Measurements from ENCODE around the gene KCNIP3.

Gene KCNIP3

DNA sequence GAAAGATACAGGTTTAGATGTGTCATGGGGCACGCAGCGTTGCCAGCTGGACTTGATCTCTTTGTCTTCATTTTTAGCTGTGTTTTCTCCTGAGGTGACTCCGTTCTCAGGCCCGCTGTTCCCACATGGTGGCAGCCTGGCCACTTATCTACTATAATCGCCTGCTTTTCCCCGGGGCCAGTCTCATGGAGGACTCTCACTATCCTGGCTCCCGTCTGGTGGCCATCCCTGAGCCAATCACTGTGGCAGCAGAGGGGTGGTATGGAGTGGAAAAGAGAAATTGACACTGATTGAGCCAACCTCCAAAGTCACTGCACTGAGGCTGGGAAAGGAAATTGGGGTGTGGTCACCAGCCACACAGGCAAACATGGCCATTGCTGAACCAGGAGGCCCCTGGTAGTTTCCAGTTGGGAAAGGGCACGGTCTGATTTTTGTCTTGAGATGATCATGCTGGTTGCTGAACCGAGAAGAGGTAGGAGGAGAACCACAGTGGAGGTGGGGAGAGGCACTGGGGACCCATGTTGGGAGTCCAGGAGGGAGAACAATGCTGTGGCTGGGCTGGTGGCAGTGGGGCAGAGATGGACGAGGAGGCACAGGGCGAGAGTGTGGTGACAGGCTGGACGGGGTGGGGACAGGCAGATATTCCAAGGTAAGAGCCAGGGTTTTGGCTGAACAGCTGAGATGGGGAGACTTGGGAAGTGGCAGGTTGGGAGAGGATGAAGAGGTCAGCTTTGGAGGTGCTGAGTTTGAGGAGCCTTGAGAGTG, 45.6 kb downstream of the KCNIP3 start:
- ATAC-seq = no peak
- no peak for TF ChIP-seq ESRRG (CRISPR knock-in tag; IDR thresholded peaks at IDR 0.05)
- TF ChIP-seq CSDC2 (CRISPR knock-in tag; IDR thresholded peaks at IDR 0.05) = no peak
- TF ChIP-seq ZFP3 (CRISPR knock-in tag; IDR thresholded peaks at IDR 0.05) = no peak
- no peak for TF ChIP-seq GLIS3 (CRISPR knock-in tag; IDR thresholded peaks at IDR 0.05)

DNA sequence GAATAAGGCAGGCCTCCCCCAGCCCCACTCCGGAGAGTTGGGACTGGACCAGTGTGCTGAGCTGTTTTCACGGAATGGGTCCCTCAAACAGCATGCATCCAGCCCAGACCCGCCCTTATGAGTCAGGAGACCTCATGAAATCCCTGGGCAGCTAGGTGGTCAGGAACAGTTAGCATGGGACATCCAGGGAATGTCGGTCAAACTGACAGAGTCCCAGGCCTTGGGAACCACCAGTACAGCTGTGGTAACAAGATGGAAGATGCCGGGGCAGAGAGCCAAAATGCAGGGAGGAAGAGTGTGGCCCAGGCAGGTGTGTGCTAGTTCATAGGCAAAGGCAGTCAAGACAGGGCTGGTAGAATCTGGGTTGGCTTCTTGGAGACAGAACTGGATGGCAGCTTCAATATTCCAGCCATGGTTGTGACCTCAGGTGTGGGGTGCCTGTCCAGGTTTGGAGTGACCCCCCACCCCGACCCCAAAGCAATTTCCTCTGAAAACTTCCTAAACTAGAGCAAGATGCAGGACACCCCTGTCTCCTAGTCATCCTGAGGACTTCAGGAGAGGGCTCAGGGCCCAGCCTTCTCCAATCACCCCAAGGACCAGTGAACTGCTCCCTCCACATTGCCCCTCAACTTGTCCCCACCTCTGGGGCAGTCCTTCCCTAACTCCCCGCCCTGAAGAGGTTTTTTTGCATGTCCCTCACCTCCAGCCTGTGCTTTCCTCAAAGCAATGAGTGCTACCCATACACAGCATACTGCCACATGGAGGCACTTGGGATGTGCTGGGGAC, 46.5 kb downstream of the KCNIP3 start:
- ATAC-seq = no peak
- no peak for TF ChIP-seq ZFP3 (CRISPR knock-in tag; IDR thresholded peaks at IDR 0.05)
- TF ChIP-seq SNAI2 (CRISPR knock-in tag; IDR thresholded peaks at IDR 0.05) = no peak
- TF ChIP-seq BACH2 (CRISPR knock-in tag; IDR thresholded peaks at IDR 0.05; ENCODE audit: borderline replicate concordance) = no peak
- no peak for TF ChIP-seq TOX (CRISPR knock-in tag; IDR thresholded peaks at IDR 0.05; ENCODE audit: borderline replicate concordance)
- no peak for TF ChIP-seq PPARA (CRISPR knock-in tag; IDR thresholded peaks at IDR 0.05; ENCODE audit: borderline replicate concordance)
- TF ChIP-seq CSDC2 (CRISPR knock-in tag; IDR thresholded peaks at IDR 0.05) = no peak
- TF ChIP-seq ARNTL (CRISPR knock-in tag; IDR thresholded peaks at IDR 0.05; ENCODE audit: borderline replicate concordance, low read depth) = no peak
- TF ChIP-seq ZC3H10 (CRISPR knock-in tag; IDR thresholded peaks at IDR 0.05) = no peak
- no peak for TF ChIP-seq ZFP30 (CRISPR knock-in tag; IDR thresholded peaks at IDR 0.05)
- TF ChIP-seq, protein P1, sequence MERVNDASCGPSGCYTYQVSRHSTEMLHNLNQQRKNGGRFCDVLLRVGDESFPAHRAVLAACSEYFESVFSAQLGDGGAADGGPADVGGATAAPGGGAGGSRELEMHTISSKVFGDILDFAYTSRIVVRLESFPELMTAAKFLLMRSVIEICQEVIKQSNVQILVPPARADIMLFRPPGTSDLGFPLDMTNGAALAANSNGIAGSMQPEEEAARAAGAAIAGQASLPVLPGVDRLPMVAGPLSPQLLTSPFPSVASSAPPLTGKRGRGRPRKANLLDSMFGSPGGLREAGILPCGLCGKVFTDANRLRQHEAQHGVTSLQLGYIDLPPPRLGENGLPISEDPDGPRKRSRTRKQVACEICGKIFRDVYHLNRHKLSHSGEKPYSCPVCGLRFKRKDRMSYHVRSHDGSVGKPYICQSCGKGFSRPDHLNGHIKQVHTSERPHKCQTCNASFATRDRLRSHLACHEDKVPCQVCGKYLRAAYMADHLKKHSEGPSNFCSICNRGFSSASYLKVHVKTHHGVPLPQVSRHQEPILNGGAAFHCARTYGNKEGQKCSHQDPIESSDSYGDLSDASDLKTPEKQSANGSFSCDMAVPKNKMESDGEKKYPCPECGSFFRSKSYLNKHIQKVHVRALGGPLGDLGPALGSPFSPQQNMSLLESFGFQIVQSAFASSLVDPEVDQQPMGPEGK (CRISPR knock-in tag; IDR thresholded peaks at IDR 0.05; ENCODE audit: borderline replicate concordance) = no peak
- TF ChIP-seq, protein P2, sequence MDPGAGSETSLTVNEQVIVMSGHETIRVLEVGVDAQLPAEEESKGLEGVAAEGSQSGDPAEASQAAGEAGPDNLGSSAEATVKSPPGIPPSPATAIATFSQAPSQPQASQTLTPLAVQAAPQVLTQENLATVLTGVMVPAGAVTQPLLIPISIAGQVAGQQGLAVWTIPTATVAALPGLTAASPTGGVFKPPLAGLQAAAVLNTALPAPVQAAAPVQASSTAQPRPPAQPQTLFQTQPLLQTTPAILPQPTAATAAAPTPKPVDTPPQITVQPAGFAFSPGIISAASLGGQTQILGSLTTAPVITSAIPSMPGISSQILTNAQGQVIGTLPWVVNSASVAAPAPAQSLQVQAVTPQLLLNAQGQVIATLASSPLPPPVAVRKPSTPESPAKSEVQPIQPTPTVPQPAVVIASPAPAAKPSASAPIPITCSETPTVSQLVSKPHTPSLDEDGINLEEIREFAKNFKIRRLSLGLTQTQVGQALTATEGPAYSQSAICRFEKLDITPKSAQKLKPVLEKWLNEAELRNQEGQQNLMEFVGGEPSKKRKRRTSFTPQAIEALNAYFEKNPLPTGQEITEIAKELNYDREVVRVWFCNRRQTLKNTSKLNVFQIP (CRISPR knock-in tag; IDR thresholded peaks at IDR 0.05; ENCODE audit: borderline replicate concordance, low read depth) = no peak
- TF ChIP-seq GLIS3 (CRISPR knock-in tag; IDR thresholded peaks at IDR 0.05) = no peak
- TF ChIP-seq OSR1 (CRISPR knock-in tag; IDR thresholded peaks at IDR 0.05) = no peak

DNA sequence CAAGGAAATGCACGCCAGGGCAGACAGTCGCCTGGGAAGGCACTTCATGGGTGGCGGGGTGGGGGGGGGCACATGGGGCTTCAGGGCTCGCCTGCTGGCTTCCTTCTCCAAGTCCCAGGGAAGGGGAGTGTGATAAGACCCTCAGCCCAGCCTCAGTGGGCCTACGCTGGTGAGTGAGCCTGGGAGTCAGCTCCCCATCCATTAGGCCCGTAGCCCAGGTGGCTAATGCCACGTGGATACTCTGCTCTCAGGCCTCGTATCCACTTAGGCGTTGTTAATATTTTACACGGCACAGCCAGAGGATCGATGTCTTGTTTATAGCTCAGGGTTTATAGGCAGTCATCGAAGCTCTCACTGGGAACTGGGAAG, 47.1 kb downstream of the KCNIP3 start:
- no peak for ATAC-seq
- no peak for TF ChIP-seq BACH2 (CRISPR knock-in tag; IDR thresholded peaks at IDR 0.05; ENCODE audit: borderline replicate concordance)
- no peak for TF ChIP-seq TOX (CRISPR knock-in tag; IDR thresholded peaks at IDR 0.05; ENCODE audit: borderline replicate concordance)
- TF ChIP-seq CSDC2 (CRISPR knock-in tag; IDR thresholded peaks at IDR 0.05) = no peak
- no peak for TF ChIP-seq ZNF70 (CRISPR knock-in tag; IDR thresholded peaks at IDR 0.05)
- TF ChIP-seq, protein P3, sequence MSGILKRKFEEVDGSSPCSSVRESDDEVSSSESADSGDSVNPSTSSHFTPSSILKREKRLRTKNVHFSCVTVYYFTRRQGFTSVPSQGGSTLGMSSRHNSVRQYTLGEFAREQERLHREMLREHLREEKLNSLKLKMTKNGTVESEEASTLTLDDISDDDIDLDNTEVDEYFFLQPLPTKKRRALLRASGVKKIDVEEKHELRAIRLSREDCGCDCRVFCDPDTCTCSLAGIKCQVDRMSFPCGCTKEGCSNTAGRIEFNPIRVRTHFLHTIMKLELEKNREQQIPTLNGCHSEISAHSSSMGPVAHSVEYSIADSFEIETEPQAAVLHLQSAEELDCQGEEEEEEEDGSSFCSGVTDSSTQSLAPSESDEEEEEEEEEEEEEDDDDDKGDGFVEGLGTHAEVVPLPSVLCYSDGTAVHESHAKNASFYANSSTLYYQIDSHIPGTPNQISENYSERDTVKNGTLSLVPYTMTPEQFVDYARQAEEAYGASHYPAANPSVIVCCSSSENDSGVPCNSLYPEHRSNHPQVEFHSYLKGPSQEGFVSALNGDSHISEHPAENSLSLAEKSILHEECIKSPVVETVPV (CRISPR knock-in tag; IDR thresholded peaks at IDR 0.05) = no peak
- no peak for TF ChIP-seq ZFP30 (CRISPR knock-in tag; IDR thresholded peaks at IDR 0.05)
- TF ChIP-seq SNAI2 (CRISPR knock-in tag; IDR thresholded peaks at IDR 0.05) = no peak
- TF ChIP-seq RARB (CRISPR knock-in tag; IDR thresholded peaks at IDR 0.05) = no peak
- no peak for TF ChIP-seq ZNF8 (CRISPR knock-in tag; IDR thresholded peaks at IDR 0.05)
- no peak for TF ChIP-seq ZC3H10 (CRISPR knock-in tag; IDR thresholded peaks at IDR 0.05)
- no peak for TF ChIP-seq ARNTL (CRISPR knock-in tag; IDR thresholded peaks at IDR 0.05; ENCODE audit: borderline replicate concordance, low read depth)
- no peak for TF ChIP-seq ZNF565 (CRISPR knock-in tag; conservative IDR thresholded peaks at IDR 0.05; ENCODE audit: low read depth)
- no peak for TF ChIP-seq ISL1 (CRISPR knock-in tag; IDR thresholded peaks at IDR 0.05)
- no peak for TF ChIP-seq GLIS3 (CRISPR knock-in tag; IDR thresholded peaks at IDR 0.05)
- TF ChIP-seq, protein P4, sequence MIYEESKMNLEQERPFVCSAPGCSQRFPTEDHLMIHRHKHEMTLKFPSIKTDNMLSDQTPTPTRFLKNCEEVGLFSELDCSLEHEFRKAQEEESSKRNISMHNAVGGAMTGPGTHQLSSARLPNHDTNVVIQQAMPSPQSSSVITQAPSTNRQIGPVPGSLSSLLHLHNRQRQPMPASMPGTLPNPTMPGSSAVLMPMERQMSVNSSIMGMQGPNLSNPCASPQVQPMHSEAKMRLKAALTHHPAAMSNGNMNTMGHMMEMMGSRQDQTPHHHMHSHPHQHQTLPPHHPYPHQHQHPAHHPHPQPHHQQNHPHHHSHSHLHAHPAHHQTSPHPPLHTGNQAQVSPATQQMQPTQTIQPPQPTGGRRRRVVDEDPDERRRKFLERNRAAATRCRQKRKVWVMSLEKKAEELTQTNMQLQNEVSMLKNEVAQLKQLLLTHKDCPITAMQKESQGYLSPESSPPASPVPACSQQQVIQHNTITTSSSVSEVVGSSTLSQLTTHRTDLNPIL (CRISPR knock-in tag; IDR thresholded peaks at IDR 0.05; ENCODE audit: low read depth) = no peak
- TF ChIP-seq PPARA (CRISPR knock-in tag; IDR thresholded peaks at IDR 0.05; ENCODE audit: borderline replicate concordance) = no peak
